HG03196 (cell line): ENCODE results near the gene PHF21A.
A peak's percentile ranks its signal among the peaks of the same experiment; 100 is the strongest.
"Not testable (repeated sequence)": the region's sequence is repeated elsewhere in the genome, so short reads cannot be mapped to it uniquely, and the experiment has no call there.

Experiments
- ATAC-seq: cut with Tn5 transposase; IDR thresholded peaks from one replicate; pipeline ENCODE4 v1.9.1; 2021; ENCODE audit not compliant: unreplicated experiment

PHF21A gene

GRCh38 chr11:46038529-46038928 is 82.7 kb downstream of the PHF21A start:
- ATAC-seq: no peak

- no peak for ATAC-seq
These were observed 84.3 kb downstream of the PHF21A start for GRCh38 chr11:46036969-46037368.

- ATAC-seq: no peak
These were observed 85.2 kb downstream of the PHF21A start for GRCh38 chr11:46036009-46036408.

GRCh38 chr11:46034041-46034440 is 87.2 kb downstream of the PHF21A start:
- no peak for ATAC-seq

- no peak for ATAC-seq
These were observed 94.5 kb downstream of the PHF21A start for GRCh38 chr11:46026606-46027293.

- no peak for ATAC-seq
These were observed 101.1 kb downstream of the PHF21A start for GRCh38 chr11:46020084-46020599.

- no peak for ATAC-seq
These were observed 102.6 kb downstream of the PHF21A start for GRCh38 chr11:46018651-46019050.

- no peak for ATAC-seq
These were observed 103.9 kb downstream of the PHF21A start for GRCh38 chr11:46017341-46017740.

- no peak for ATAC-seq
These were observed 105.3 kb downstream of the PHF21A start for GRCh38 chr11:46015941-46016340.

- not testable (repeated sequence) for ATAC-seq
These were observed 107.1 kb downstream of the PHF21A start for GRCh38 chr11:46014168-46014567.

GRCh38 chr11:46012185-46012584 is 109.1 kb downstream of the PHF21A start:
- ATAC-seq: no peak

GRCh38 chr11:46010100-46010499 is 111.2 kb downstream of the PHF21A start:
- ATAC-seq: no peak

GRCh38 chr11:46009647-46010046 is 111.6 kb downstream of the PHF21A start:
- ATAC-seq: no peak

- ATAC-seq: peak; percentile 76
These were observed 114.7 kb downstream of the PHF21A start for GRCh38 chr11:46006418-46007070.

- no peak for ATAC-seq
These were observed 117.7 kb downstream of the PHF21A start for GRCh38 chr11:46003572-46003971.

- no peak for ATAC-seq
These were observed 119.1 kb downstream of the PHF21A start for GRCh38 chr11:46002189-46002588.

GRCh38 chr11:46001448-46001914 is 119.8 kb downstream of the PHF21A start:
- ATAC-seq: no peak

- ATAC-seq: no peak
These were observed 123.7 kb downstream of the PHF21A start for GRCh38 chr11:45997599-45997998.

- ATAC-seq: no peak
These were observed 125.9 kb downstream of the PHF21A start for GRCh38 chr11:45995342-45995734.

- no peak for ATAC-seq
These were observed 126.6 kb downstream of the PHF21A start for GRCh38 chr11:45994371-45995341.

- ATAC-seq: no peak
These were observed 127.7 kb downstream of the PHF21A start for GRCh38 chr11:45993531-45994001.
